Heart right ventricle (tissue), 16 donors: ENCODE results near the gene LDLRAD4. TPM values are rescaled to one million over a fixed set of nuclear protein-coding genes. Genes with fewer than 3 reads are reported as not detected.
A peak's percentile ranks its signal among the peaks of the same experiment; 100 is the strongest.
"Not testable (repeated sequence)": the region's sequence is repeated elsewhere in the genome, so short reads cannot be mapped to it uniquely, and the experiment has no call there.

Source experiments
- ATAC-seq, 8 donors: fragments of 200-7000 bp; cut with Tn5 transposase; one replicate each; pipeline ENCODE4 v1.9.1; 2020; ENCODE audit warnings: mild to moderate bottlenecking in 8 of 8, moderate library complexity in 8 of 8, moderate number of reproducible peaks in 1 of 8
- DNase-seq, 2 donors: peaks; one replicate each; pipeline ENCODE4 v3.0.0-alpha.2; 2020
- H3K27ac ChIP-seq, 10 donors: fragments of 200-600 bp; sonication (generic) in 2 of 10; one replicate each; pipeline versions ENCODE4 v1.5.0 to v1.8.0; 2020 to 2022; ENCODE audit warnings: mild to moderate bottlenecking in 3 of 10
- H3K27me3 ChIP-seq, 7 donors: fragments of 200-600 bp; one replicate each; pipeline ENCODE4 v1.8.0; 2021 to 2022; ENCODE audit warnings: mild to moderate bottlenecking in 2 of 7
- H3K36me3 ChIP-seq, 9 donors: fragments of 200-600 bp; sonication (generic) in 1 of 9; one replicate each; pipeline versions ENCODE4 v1.5.0 to v1.8.0; 2020 to 2022; ENCODE audit warnings: mild to moderate bottlenecking in 2 of 9
- H3K4me1 ChIP-seq, 9 donors: fragments of 200-600 bp; sonication (generic) in 1 of 9; one replicate each; pipeline versions ENCODE4 v1.5.0 to v1.8.0; 2020 to 2022; ENCODE audit warnings: mild to moderate bottlenecking in 4 of 9
- H3K4me3 ChIP-seq, 10 donors: fragments of 200-600 bp; sonication (generic) in 2 of 10; one replicate each; pipeline versions ENCODE4 v1.5.0 to v1.8.0; 2020 to 2022; ENCODE audit warnings: mild to moderate bottlenecking in 7 of 10, moderate library complexity in 2 of 10
- H3K9me3 ChIP-seq, 11 donors: fragments of 200-600 bp in 10 of 11; sonication (generic) in 2 of 11; one replicate each; pipeline versions ENCODE4 v1.5.0 to v1.8.0; 2013 to 2022; ENCODE audit warnings: mild to moderate bottlenecking in 2 of 11, control low read depth in 1 of 11, moderate library complexity in 1 of 11
- WGBS, 2 donors: extraction: QIAGEN DNeasy Blood & Tissue Kit; methylation state at CpG; one replicate each; pipeline ENCODE4 v1.1.7; 2013; ENCODE audit warnings: inconsistent platforms in 1 of 2; 5-methylcytosine and 5-hydroxymethylcytosine counted together
- intact Hi-C, 10 donors: fragments of 100-400 bp; cut with DNase I; formaldehyde crosslinking; loops; one replicate each; pipeline versions ENCODE4 v1.11.1 to v1.14.2; 2022
- polyA plus RNA-seq, 2 donors: library from polyadenylated mRNA; stranded (reverse); fragments of 200-250 nt; gene quantifications; one replicate each; pipeline ENCODE4 v1.2.3, GENCODE V29; 2013
- total RNA-seq, 10 donors: library from RNA; stranded (reverse); fragmentation: NEBNext Ultra II Directional in 3 of 10; extraction: Animal tissue kit (Norgen Biotek cat#: 25700) in 3 of 10; gene quantifications; one replicate each; pipeline versions ENCODE4 v1.2.1 to v1.2.4, GENCODE V29; 2021 to 2023
- TF ChIP-seq, protein P1 (sequence below), 9 donors: fragments of 200-600 bp; sonication (generic) in 2 of 9; IDR thresholded peaks; one replicate each; pipeline versions ENCODE4 v1.5.0 to v1.8.0; 2021 to 2022; ENCODE audit warnings: antibody characterized with exemption in 9 of 9, mild to moderate bottlenecking in 5 of 9, moderate library complexity in 1 of 9
- donor health status: Arrhythmogenic right ventricular cardiomyopathy.
- donor health status: ischemic (EF 13 %, LVEDD 7.1; RV severe dilation, severe dysfunction).
- donor health status: healthy with polysubstance abuse.
- donor health status: DM: no; HTN: yes; CAD: no.
- donor health status: DM: no; HTN: no; CAD: no.
- donor health status: ischemic (EF 25% LVEDD 6.9; RV normal size, moderate dysfunction).
- donor health status: ischemic (EF 25% LVEDD 5.7; RV mildly dilated, moderate dysfunction).
- donor health status: healthy.
- donor health status: DM: yes; HTN: yes; CAD: no.
- donor health status: Ischemic cardiomyopathy.
- donor health status: ischemic (EF 35%, LVEDD 5.7; RV mildly dilated, moderate dysfunction).
- donor health status: nonischemic (EF 11% LVEDD 7.7; RV severe dilation, severe dysfunction).
- donor health status: DM: yes; HTN: yes; CAD: no.
- donor health status: PGD.
- donor health status: ischemic (EF 29% LVEDD 5.4; RV normal size, mild dysfunction).
- donor health status: nonischemic (EF 23%, LVEDD 6.1; RV moderate dilation, normal function).

Gene LDLRAD4
- total and polyA plus RNA-seq, 12 donors, result 5.4 to 74.6 (median 34.6) TPM

DNA sequence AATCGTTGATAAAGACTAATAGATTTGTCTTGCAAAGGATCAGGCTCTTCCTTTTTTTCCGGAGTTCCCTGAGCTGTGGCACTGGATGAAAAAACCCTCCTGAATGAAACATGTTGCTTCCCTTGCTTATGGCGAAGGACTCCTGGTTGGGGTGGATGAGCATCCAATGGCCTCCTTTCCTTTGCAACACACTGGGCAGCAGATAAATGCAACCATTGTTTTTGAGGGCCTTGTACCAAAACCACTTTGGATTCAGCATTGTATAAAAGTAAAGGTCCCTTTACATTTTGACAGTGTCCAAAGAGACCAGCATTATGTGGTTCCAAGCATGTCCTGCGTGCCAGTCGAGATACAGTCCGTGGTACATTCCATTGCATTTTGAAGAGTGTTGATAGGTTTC is 463.1 kb downstream of the LDLRAD4 start:
- intact Hi-C loops, result loop anchor here in 2 of 10 donors (5.0 kb wide), 2 partner anchors 41 to 119 kb away; no protein-coding TSS in a partner anchor
- Histone ChIP-seq H3K27ac (no peak overlapping the region), H3K9me3 (peaks cover 0 to 1% (median 0%) of the 10 kb centered on the region in 11 donors), H3K27me3 (no peaks in the 10 kb centered on the region), H3K4me3 (no peak overlapping the region), H3K36me3 (peaks cover 0 to 15% (median 0%) of the 10 kb centered on the region in 9 donors), H3K4me1 (peaks cover 3 to 63% (median 27%) of the 10 kb centered on the region in 9 donors)
- 88% methylated on average over 6 of the region's 6 CpGs for WGBS, 2 donors
- TF ChIP-seq, protein P1, sequence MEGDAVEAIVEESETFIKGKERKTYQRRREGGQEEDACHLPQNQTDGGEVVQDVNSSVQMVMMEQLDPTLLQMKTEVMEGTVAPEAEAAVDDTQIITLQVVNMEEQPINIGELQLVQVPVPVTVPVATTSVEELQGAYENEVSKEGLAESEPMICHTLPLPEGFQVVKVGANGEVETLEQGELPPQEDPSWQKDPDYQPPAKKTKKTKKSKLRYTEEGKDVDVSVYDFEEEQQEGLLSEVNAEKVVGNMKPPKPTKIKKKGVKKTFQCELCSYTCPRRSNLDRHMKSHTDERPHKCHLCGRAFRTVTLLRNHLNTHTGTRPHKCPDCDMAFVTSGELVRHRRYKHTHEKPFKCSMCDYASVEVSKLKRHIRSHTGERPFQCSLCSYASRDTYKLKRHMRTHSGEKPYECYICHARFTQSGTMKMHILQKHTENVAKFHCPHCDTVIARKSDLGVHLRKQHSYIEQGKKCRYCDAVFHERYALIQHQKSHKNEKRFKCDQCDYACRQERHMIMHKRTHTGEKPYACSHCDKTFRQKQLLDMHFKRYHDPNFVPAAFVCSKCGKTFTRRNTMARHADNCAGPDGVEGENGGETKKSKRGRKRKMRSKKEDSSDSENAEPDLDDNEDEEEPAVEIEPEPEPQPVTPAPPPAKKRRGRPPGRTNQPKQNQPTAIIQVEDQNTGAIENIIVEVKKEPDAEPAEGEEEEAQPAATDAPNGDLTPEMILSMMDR (IDR thresholded peaks at IDR 0.05), result no peak
- DNase-seq (no peak), ATAC-seq (no peak)

DNA sequence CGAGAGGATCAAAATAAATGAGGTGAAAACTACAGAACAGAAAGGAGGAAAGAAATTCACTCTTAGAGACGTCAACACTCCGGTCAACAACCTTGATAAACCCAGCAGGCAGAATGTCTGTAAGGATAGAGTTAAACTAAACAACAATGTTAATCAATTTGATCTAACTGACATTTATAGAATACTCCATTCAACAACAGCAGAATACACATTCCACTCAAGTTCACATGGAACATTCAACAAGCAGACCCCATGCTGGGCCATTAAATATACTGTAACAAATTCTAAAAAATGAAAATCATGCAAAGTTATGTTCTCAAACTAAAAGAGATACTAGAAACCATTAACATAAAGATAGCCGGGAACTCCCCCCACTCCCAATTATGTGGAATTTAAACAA is 466.0 kb downstream of the LDLRAD4 start:
- ATAC-seq (no peak), DNase-seq (no peak)
- H3K27me3 ChIP-seq, result no peaks in the 10 kb centered on the region
- WGBS, 2 donors, result 71 to 80% methylated on average over 4 of the region's 4 CpGs
- peaks cover 0 to 15% (median 0%) of the 10 kb centered on the region in 9 donors for H3K36me3 ChIP-seq
- intact Hi-C loops, result loop anchor here in 2 of 10 donors (5.0 kb wide), 2 partner anchors 38 to 122 kb away; no protein-coding TSS in a partner anchor
- no peaks in the 10 kb centered on the region for H3K9me3 ChIP-seq
- TF ChIP-seq, protein P1 (IDR thresholded peaks at IDR 0.05), result no peak
- no peak overlapping the region for H3K4me3 ChIP-seq
- peaks cover 3 to 68% (median 26%) of the 10 kb centered on the region in 9 donors for H3K4me1 ChIP-seq
- H3K27ac ChIP-seq, result peak overlapping the region in 1 of 10 donors; percentile 2

DNA sequence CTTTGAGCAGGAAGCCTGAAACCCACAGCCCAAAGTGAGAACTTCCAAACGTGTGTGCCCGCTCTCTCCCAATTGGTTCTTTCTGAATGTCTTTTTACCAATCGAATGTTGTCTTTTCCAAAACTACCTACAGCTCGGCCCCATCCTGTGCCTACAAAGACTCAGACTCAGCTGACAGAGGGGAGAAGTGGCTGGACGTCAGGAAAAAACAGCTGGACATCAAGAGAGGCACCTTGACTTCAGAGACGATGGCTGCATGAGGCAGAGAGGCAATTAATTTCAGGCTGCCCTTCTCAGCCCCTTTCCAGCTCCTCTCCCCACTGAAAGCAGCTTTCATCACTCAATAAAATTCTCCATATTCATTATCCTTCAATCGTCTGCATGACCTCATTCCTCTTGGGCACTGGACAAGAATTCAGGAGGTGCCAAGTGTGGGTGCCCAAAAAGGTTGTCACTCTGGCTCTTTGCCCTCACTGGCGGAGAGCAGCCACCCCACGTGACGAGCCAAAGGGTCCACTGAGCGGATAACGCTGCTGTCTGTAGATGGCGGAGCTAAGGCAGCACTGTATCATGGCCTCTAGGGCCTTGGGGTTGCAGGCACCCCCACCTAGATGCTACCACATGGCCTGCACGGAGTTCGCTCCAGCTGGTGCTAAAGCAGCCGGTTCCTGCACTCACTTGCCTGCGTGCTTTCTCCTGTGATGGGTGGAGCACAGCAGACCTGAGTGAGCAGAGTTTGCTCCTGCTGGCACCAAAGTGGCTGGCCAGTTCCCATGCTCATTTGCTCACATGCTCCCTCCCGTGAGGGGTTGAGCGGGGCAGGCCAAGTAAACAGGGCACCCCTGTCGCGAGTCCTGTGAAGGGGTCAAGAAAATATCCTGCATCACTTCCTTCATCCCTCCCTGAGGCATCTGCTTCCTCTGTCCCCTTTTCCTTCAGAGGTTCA is 469.9 kb downstream of the LDLRAD4 start:
- ATAC-seq (peak; percentile 69 to 95 (median 93)), DNase-seq (peak; percentile 39 to 59)
- Histone ChIP-seq H3K9me3 (peaks cover 0 to 8% (median 0%) of the 10 kb centered on the region in 11 donors), H3K27ac (peak overlapping the region in 7 of 10 donors; percentile 49 to 74 (median 63)), H3K4me1 (peaks cover 0 to 49% (median 12%) of the 10 kb centered on the region in 9 donors), H3K36me3 (no peaks in the 10 kb centered on the region), H3K4me3 (peak overlapping the region in 2 of 10 donors; percentile 9 to 16), H3K27me3 (no peaks in the 10 kb centered on the region)
- TF ChIP-seq, protein P1 (IDR thresholded peaks at IDR 0.05), result peak in 1 of 9 donors; percentile 6
- intact Hi-C loops, result loop anchor here in 1 of 10 donors (5.0 kb wide), 1 partner anchor 34 kb away; no protein-coding TSS in a partner anchor
- WGBS, 2 donors, result 70 to 71% methylated on average over 21 of the region's 21 CpGs

DNA sequence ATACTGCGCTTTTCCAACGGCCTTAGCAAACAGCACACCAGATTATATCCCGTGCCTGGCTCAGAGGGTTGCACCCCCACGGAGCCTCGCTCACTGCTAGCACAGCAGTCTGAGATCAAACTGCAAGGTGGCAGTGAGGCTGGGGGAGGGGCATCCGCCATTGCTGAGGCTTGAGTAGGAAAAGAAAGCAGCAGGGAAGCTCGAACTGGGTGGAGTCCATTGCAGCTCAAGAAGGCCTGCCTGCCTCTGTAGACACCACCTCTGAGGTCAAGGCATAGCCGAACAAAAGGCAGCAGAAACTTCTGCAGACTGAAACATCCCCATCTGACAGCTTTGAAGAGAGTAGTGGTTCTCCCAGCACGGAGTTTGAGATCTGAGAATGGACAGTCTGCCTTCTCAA is 471.5 kb downstream of the LDLRAD4 start:
- ATAC-seq, H3K4me3 ChIP-seq, H3K27me3 ChIP-seq, DNase-seq, H3K27ac ChIP-seq, intact Hi-C loops, H3K36me3 ChIP-seq: not testable (repeated sequence)
- peaks cover 0 to 15% (median 0%) of the 10 kb centered on the region in 11 donors for H3K9me3 ChIP-seq
- WGBS, 2 donors, result 96% methylated on average over 9 of the region's 9 CpGs
- H3K4me1 ChIP-seq, result peaks cover 0 to 39% (median 12%) of the 10 kb centered on the region in 9 donors

DNA sequence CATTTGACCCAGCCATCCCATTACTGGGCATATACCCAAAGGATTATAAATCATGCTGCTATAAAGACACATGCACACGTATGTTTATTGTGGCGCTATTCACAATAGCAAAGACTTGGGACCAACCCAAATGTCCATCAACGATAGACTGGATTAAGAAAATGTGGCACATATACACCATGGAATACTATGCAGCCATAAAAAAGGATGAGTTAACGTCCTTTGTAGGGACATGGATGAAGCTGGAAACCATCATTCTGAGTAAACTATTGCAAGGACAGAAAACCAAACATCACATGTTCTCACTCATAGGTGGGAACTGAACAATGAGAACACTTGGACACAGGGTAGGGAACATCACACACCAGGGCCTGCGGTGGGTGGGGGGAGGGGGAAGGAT is 476.8 kb downstream of the LDLRAD4 start:
- 92 to 96% methylated on average over 5 of the region's 5 CpGs for WGBS, 2 donors
- intact Hi-C loops, result not testable (repeated sequence)

More for the DNA sequence above, 476.8 kb downstream of the LDLRAD4 start:
- not testable (repeated sequence) for H3K36me3 ChIP-seq, H3K4me1 ChIP-seq, H3K4me3 ChIP-seq, H3K27me3 ChIP-seq, ATAC-seq, DNase-seq, H3K27ac ChIP-seq
- H3K9me3 ChIP-seq, result peaks cover 0 to 37% (median 3%) of the 10 kb centered on the region in 11 donors
